ENCODE measurements around the gene COL9A1. TPM values are rescaled to one million over a fixed set of nuclear protein-coding genes. Genes with fewer than 3 reads are reported as not detected.

The COL9A1 gene
- total RNA-seq, 1 donor from 2014 or later: not detected

GRCh38 chr6:70304616-70305015 lies 1.7 kb upstream of the COL9A1 start:
- DNase-seq (ENCODE audit: low read depth) (no peak), FAIRE-seq (no peak)
- Histone ChIP-seq H3K4me3 (ENCODE audit: low read depth, low read length) (no peak overlapping the region), H3K27me3 (ENCODE audit: control insufficient read depth, insufficient read depth, low read length) (peaks cover 10% of the 10 kb centered on the region), H3K36me3 (ENCODE audit: control insufficient read depth, insufficient read depth, low read length) (no peaks in the 10 kb centered on the region)
- TF ChIP-seq, protein P1, sequence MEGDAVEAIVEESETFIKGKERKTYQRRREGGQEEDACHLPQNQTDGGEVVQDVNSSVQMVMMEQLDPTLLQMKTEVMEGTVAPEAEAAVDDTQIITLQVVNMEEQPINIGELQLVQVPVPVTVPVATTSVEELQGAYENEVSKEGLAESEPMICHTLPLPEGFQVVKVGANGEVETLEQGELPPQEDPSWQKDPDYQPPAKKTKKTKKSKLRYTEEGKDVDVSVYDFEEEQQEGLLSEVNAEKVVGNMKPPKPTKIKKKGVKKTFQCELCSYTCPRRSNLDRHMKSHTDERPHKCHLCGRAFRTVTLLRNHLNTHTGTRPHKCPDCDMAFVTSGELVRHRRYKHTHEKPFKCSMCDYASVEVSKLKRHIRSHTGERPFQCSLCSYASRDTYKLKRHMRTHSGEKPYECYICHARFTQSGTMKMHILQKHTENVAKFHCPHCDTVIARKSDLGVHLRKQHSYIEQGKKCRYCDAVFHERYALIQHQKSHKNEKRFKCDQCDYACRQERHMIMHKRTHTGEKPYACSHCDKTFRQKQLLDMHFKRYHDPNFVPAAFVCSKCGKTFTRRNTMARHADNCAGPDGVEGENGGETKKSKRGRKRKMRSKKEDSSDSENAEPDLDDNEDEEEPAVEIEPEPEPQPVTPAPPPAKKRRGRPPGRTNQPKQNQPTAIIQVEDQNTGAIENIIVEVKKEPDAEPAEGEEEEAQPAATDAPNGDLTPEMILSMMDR (IDR thresholded peaks at IDR 0.05; ENCODE audit: insufficient read depth, low read length, severe bottlenecking): no peak

GRCh38 chr6:70299456-70299855 lies 3.4 kb downstream of the COL9A1 start:
- H3K36me3 ChIP-seq (ENCODE audit: control insufficient read depth, insufficient read depth, low read length): no peaks in the 10 kb centered on the region
- peaks cover 1% of the 10 kb centered on the region for H3K27me3 ChIP-seq (ENCODE audit: control insufficient read depth, insufficient read depth, low read length)
- TF ChIP-seq, protein P1 (IDR thresholded peaks at IDR 0.05; ENCODE audit: insufficient read depth, low read length, severe bottlenecking): no peak
- FAIRE-seq (no peak), DNase-seq (ENCODE audit: low read depth) (no peak)
- no peak overlapping the region for H3K4me3 ChIP-seq (ENCODE audit: low read depth, low read length)

GRCh38 chr6:70298068-70298467 lies 4.8 kb downstream of the COL9A1 start:
- TF ChIP-seq, protein P1 (IDR thresholded peaks at IDR 0.05; ENCODE audit: insufficient read depth, low read length, severe bottlenecking): no peak
- H3K4me3 ChIP-seq (ENCODE audit: low read depth, low read length): no peak overlapping the region
- no peaks in the 10 kb centered on the region for H3K36me3 ChIP-seq (ENCODE audit: control insufficient read depth, insufficient read depth, low read length)
- H3K27me3 ChIP-seq (ENCODE audit: control insufficient read depth, insufficient read depth, low read length): peaks cover 1% of the 10 kb centered on the region
- no peak for DNase-seq (ENCODE audit: low read depth)
- no peak for FAIRE-seq

- DNase-seq (ENCODE audit: low read depth) (no peak), FAIRE-seq (no peak)
- Histone ChIP-seq H3K27me3 (ENCODE audit: control insufficient read depth, insufficient read depth, low read length) (no peaks in the 10 kb centered on the region), H3K4me3 (ENCODE audit: low read depth, low read length) (no peak overlapping the region), H3K36me3 (ENCODE audit: control insufficient read depth, insufficient read depth, low read length) (no peaks in the 10 kb centered on the region)
- TF ChIP-seq, protein P1 (IDR thresholded peaks at IDR 0.05; ENCODE audit: insufficient read depth, low read length, severe bottlenecking): no peak
Measured at GRCh38 chr6:70292193-70292592, 10.7 kb downstream of the COL9A1 start.

- DNase-seq (ENCODE audit: low read depth) (no peak), FAIRE-seq (no peak)
- TF ChIP-seq, protein P1 (IDR thresholded peaks at IDR 0.05; ENCODE audit: insufficient read depth, low read length, severe bottlenecking): no peak
- no peaks in the 10 kb centered on the region for H3K36me3 ChIP-seq (ENCODE audit: control insufficient read depth, insufficient read depth, low read length)
- H3K27me3 ChIP-seq (ENCODE audit: control insufficient read depth, insufficient read depth, low read length): no peaks in the 10 kb centered on the region
- H3K4me3 ChIP-seq (ENCODE audit: low read depth, low read length): no peak overlapping the region
Measured at GRCh38 chr6:70289299-70289698, 13.6 kb downstream of the COL9A1 start.

DNA sequence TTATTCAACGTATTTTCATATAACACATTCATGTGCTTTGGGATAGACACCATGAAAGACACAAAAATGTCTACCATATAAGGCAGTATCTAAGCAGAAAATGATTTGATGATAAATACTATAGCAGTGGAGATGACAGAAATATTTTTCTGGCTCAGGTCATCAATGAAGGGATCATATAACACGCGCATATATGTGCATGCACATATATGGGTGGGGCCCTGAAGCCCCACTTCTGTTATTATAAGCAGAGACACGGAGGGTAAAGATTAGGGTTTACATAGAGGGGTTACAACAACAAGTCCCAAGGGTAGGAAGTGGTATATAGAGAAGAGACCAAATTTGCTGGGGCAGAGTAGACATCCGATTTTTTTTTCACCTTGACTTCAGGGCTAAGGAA lies 16.0 kb downstream of the COL9A1 start:
- FAIRE-seq (no peak), DNase-seq (ENCODE audit: low read depth) (no peak)
- peaks cover 13% of the 10 kb centered on the region for H3K27me3 ChIP-seq (ENCODE audit: control insufficient read depth, insufficient read depth, low read length)
- no peak overlapping the region for H3K4me3 ChIP-seq (ENCODE audit: low read depth, low read length)
- TF ChIP-seq, protein P1 (IDR thresholded peaks at IDR 0.05; ENCODE audit: insufficient read depth, low read length, severe bottlenecking): no peak
- H3K36me3 ChIP-seq (ENCODE audit: control insufficient read depth, insufficient read depth, low read length): no peaks in the 10 kb centered on the region

Measured in bronchial epithelial cell (primary cell).